Suppressor macrophage (primary cell): ENCODE measurements around the gene TRAM1L1.

ENCODE experiments used
- DNase-seq, 4 experiments: peaks; one replicate each; pipeline ENCODE4 v3.0.0-alpha.2; 2020 to 2022
- total RNA-seq, 17 experiments: gene quantifications; one replicate each; lab custom pipeline; 2026; ENCODE audit warnings: mixed read lengths in 6 of 17, inconsistent platforms in 3 of 17; lab: John Stamatoyannopoulos, UW

The TRAM1L1 gene
- total RNA-seq, result 0 to 1.3 (median 0) reads per million in 17 experiments

DNA sequence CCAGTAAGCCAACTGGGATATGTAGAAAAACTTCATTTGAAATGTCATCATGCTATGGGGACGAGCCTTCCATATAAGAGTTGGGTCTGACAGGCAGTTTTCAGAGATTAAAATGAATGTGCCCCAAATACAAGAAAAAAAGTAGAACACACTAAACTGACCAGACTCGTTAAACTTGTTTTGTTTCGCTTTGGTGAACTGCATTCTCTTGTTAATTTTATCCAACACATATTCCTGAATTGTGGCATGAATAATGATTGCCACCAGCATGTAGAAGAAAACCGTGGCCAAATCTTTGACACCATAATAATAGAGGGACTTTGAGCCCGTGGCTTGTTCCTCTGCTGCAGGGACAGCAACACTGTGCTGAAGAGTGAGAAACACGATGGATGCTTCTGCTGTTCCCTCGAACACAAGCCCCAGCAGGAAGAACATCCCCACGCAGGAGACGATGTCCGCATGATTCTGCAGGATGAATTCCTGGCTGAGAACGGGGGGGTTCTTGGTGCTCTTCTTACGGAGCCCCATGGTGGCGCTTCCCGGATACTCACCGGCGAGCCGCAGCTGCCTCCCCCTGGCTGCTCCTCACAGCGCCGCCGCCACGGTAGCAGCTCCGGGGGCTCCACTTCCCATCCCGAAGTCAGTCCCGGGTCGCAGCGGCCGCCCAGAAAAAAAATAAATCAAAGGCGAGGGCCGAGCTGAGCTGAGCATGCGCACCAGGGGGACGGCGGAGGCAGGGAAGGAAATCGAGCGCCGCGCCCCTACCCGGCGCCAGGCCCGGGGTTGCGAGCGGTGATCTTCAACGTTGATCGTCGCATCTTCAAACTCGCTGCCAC is at the start of gene TRAM1L1:
Gene TRAM1L1 (minus strand): TSS at position 711 of the 836 bp plus-strand sequence. CDS start 183 bp downstream, at position 528.
- DNase-seq, result peak in 3 of 4 experiments; percentile 1 to 20 (median 2)

DNA sequence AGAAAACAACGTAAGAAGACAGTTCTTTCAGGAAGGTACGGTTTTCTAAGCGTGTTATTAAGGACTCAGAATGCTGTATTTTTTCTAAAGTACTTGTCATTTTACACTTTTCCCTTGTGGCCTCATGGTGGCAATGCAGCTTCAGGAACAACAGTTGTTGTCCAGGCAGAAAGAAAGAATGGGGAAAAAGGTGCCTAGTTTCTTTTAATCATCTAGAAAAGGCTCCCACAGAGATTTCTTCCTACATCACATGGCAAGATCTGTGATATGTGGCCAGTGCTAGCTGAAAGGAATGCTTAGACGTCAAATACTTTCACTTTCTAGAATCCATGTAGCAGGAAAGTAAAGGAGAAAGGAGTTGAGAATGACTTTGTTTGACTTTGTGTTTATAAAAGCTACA is 49.0 kb upstream of the TRAM1L1 start:
- peak in 3 of 4 experiments; percentile 0 to 23 (median 1) for DNase-seq

DNA sequence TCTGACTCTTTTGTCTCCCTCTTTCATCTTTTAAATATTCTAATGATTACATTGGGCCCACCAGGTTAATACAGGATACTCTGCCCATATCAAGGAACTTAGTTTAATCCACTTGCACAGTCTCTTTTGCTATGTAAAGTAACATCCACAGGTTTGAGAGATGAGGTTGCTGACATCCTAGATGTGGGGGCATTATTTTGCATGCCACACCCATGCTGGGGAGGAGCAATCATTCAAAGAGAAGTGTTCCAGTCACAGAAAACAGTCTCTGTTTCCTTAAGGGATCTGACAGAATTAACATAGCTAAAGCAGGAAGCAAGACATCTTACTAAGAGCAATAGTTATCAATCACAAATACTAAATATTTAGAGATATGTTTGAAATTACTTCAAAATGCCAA is 11.5 kb upstream of the TRAM1L1 start:
- DNase-seq, result no peak

DNA sequence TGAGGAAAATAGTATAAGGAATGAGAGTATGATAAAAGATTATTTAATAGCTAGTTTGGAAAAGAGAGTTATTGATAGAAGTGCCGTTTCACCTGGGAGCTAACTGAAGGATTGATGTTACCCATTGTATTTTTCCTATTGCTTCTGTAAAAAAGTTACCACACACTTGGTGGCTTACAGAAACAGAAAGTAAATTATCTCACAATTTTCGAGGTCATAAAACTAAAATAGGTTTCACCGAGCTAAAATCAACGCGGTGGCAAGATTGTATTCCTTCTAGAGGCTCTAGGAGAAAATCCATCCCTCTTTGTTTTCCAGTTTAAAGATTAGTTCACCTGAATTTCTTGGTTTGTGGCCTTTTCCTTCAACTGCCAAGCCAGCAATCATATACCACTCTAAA is 11.1 kb upstream of the TRAM1L1 start:
- no peak for DNase-seq

DNA sequence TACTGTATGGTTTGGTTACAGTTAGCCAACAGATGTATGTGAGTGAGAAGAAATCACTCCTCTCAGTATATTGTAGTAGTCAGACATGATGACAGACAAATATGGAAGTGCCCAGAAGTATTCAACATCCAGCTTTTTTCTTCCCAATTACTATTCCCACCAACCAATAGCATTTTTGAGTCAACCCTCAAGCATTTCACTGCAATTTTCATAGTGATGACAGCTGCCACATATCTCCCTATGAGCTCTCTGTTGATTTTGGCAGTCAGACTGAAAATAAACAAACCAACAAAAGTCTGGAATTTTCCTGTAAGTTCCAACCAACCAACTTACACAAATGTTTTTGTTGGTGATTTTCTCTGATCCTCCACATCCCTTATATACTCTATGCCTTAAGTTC is 8.2 kb upstream of the TRAM1L1 start:
- DNase-seq, result no peak

DNA sequence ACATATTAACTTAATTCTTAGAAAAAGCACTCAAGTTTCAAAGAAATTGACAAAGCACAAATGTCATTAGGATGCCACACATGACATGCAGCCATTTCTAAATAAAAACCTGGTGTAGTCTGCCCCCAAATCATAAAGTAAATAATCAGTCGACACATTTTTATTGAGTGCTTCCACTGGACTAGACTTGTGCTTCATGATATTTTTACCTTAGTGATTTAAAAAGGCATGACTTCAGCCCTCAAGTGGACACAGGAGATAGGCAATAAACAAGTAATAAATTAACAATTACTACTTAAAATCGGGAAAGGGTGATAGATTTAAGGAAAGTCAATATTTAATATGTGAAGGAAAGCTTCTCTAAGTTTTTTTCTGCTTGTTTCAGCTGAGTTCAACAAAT is 7.6 kb downstream of the TRAM1L1 start:
- no peak for DNase-seq

DNA sequence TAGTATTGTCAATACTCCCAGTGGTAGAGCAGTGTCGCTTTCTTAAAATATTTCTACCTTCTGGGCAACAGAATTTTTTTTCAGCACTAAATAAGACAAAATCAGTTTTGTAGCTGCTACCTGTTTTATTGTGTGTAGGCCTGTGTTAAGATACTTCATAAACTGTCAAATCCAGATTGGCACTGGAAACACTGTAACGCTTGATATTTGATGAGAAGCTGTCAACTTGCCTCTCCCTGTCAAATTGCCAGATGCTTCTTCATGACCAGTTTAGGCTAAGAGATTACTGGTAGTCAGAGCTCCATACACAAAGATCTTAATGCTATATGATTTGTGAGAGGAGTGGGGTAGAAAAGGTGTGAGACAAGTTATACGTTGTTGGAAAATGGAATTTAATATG is 17.3 kb downstream of the TRAM1L1 start:
- no peak for DNase-seq

DNA sequence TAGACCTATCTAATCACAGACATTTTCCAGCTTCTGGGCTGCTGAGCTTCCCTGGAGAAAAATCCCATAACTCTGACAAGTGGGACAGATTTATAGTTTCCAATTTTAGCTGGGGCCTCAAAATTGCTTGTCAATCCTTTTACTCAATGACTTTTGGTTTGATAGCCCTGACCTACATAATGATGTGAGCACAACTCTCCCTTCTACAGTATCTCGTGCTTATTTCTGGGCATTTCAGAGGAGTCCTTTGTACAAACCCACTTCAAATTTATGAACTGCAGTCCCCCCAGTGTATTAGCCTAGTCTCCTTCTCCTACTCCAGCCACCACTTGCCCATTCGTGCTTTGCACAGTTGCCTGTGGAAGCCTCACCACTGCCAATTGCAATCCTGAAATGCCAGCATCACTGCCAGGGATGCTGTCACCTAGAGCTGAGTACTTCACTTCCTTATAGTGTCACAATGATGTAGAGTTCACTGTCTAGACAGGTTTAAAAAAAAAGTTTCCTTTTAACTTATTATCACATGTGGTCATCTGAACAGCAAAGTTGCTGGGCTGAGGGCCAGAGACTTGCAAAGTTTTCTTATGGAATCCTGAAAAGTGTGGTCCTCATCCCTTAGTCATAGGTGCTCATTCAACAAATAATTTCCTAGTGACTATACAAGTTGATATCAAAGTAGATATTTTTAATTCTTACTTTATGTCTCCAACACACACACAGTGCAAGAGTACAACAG is 21.2 kb downstream of the TRAM1L1 start:
- DNase-seq, result no peak

DNA sequence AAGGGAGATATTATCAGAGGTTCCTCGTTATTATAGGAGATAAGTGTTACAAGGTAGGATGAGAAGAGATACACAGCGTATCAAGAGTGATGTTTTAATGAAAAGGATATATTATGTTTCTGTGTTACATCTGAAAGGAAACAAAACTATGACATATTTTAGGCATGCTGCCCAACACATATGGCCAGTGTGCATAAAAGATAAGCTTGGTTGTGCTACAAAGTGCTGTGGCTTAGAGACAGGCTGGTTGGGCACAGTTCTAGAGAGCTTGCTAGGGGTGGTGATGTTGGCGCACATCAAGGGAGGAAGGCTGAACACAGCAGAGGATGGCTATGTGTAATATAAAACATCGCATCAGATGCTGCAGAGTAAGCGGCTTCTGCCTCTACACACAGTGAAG is 42.4 kb downstream of the TRAM1L1 start:
- DNase-seq, result no peak
